ENCODE data around the gene KAT14.
"Not testable (repeated sequence)": the region's sequence is repeated elsewhere in the genome, so short reads cannot be mapped to it uniquely, and the experiment has no call there.

The KAT14 gene

GRCh38 chr20:18224968-18225568 lies 87.4 kb downstream of the KAT14 start:
- no peak for DNase-seq

- no peak for DNase-seq
These were observed 88.0 kb downstream of the KAT14 start for GRCh38 chr20:18225632-18226031.

GRCh38 chr20:18226741-18227140 lies 89.1 kb downstream of the KAT14 start:
- DNase-seq: not testable (repeated sequence)

- no peak for DNase-seq
These were observed 95.8 kb downstream of the KAT14 start for GRCh38 chr20:18233408-18233943.
